Neural progenitor cell (in vitro differentiated cells): ENCODE data around the gene SUGP1. TPM values are rescaled to one million over a fixed set of nuclear protein-coding genes. Genes with fewer than 3 reads are reported as not detected.

Source experiments
- DNase-seq: peaks from one replicate; pipeline ENCODE4 v3.0.0-alpha.2; 2016; ENCODE audit warnings: low spot score
- H2AFZ ChIP-seq: fragments of 200-600 bp; sonication (generic); replicated peaks from 2 replicates; pipeline ENCODE4 v1.6.1; 2016; ENCODE audit warnings: antibody characterized with exemption
- H3F3A ChIP-seq: fragments of 200-600 bp; sonication (generic); 2 replicates; pipeline ENCODE4 v1.6.1; 2016; ENCODE audit warnings: antibody characterized with exemption, low read depth
- H3K27ac ChIP-seq: fragments of 200-600 bp; sonication (generic); 2 replicates; pipeline ENCODE4 v1.5.1; 2016; ENCODE audit warnings: mild to moderate bottlenecking
- H3K27me3 ChIP-seq: fragments of 200-600 bp; sonication (generic); 2 replicates; pipeline ENCODE4 v1.6.1; 2016; ENCODE audit warnings: mild to moderate bottlenecking, moderate library complexity
- H3K36me3 ChIP-seq: fragments of 200-600 bp; sonication (generic); 2 replicates; pipeline ENCODE4 v1.5.1; 2016
- H3K4me1 ChIP-seq: fragments of 200-600 bp; sonication (generic); 2 replicates; pipeline ENCODE4 v1.6.1; 2016; ENCODE audit warnings: mixed run types
- H3K4me2 ChIP-seq: fragments of 200-600 bp; sonication (generic); 2 replicates; pipeline ENCODE4 v1.6.1; 2016
- H3K4me3 ChIP-seq: fragments of 200-600 bp; sonication (generic); 2 replicates; pipeline ENCODE4 v1.5.1; 2016
- H3K79me2 ChIP-seq: fragments of 200-600 bp; sonication (generic); 2 replicates; pipeline ENCODE4 v1.6.1; 2016; ENCODE audit warnings: low read depth
- H3K9ac ChIP-seq: fragments of 200-600 bp; sonication (generic); 2 replicates; pipeline ENCODE4 v1.6.1; 2016
- H3K9me3 ChIP-seq: fragments of 200-600 bp; sonication (generic); 2 replicates; pipeline ENCODE4 v1.5.1; 2016; ENCODE audit warnings: low read depth
- H4K20me1 ChIP-seq: fragments of 200-600 bp; sonication (generic); 2 replicates; pipeline ENCODE4 v1.6.1; 2016; ENCODE audit warnings: low read depth
- H3K27ac Mint-ChIP-seq: 3 replicates; pipeline ENCODE4 v1.8.0; 2021; ENCODE audit warnings: mixed read lengths
- H3K27me3 Mint-ChIP-seq: 2 replicates; pipeline ENCODE4 v1.8.0; 2022; ENCODE audit warnings: low read depth, mild to moderate bottlenecking, inconsistent platforms, moderate library complexity, mixed read lengths; ENCODE audit not compliant: insufficient read depth
- H3K36me3 Mint-ChIP-seq: 3 replicates; pipeline ENCODE4 v1.8.0; 2021; ENCODE audit warnings: mixed read lengths
- H3K4me1 Mint-ChIP-seq: 3 replicates; pipeline ENCODE4 v1.8.0; 2021; ENCODE audit warnings: mixed read lengths
- H3K4me3 Mint-ChIP-seq: 3 replicates; pipeline ENCODE4 v1.8.0; 2021; ENCODE audit warnings: mild to moderate bottlenecking, moderate library complexity, mixed read lengths
- H3K9me3 Mint-ChIP-seq: 3 replicates; pipeline ENCODE4 v1.8.0; 2020; ENCODE audit warnings: mixed read lengths
- EZH2 ChIP-seq: fragments of 200-600 bp; sonication (generic); IDR thresholded peaks from 2 replicates; pipeline ENCODE4 v1.6.1; 2017; ENCODE audit warnings: antibody characterized with exemption, mild to moderate bottlenecking, moderate library complexity
- EZH2phosphoT487 ChIP-seq: fragments of 200-600 bp; sonication (generic); IDR thresholded peaks from 2 replicates; pipeline ENCODE4 v1.6.1; 2017; ENCODE audit warnings: antibody characterized with exemption
- small RNA-seq: library from RNA; depleted of rRNA; stranded (forward); fragments of <200 nt; gene quantifications from one replicate; pipeline ENCODE3, GENCODE V24; 2015
- total RNA-seq: library from RNA; depleted of rRNA; stranded (reverse); fragments of >200 nt; gene quantifications from 2 replicates; pipeline ENCODE4 v1.2.3, GENCODE V29; 2015; ENCODE audit warnings: low replicate concordance
- TF ChIP-seq, protein P1 (sequence below): fragments of 200-600 bp; sonication (generic); IDR thresholded peaks from 2 replicates; pipeline ENCODE4 v1.5.1; 2017; ENCODE audit warnings: antibody characterized with exemption, mild to moderate bottlenecking

SUGP1 gene
- total RNA-seq, 1 donor from 2014 or later = 46.1 TPM

DNA sequence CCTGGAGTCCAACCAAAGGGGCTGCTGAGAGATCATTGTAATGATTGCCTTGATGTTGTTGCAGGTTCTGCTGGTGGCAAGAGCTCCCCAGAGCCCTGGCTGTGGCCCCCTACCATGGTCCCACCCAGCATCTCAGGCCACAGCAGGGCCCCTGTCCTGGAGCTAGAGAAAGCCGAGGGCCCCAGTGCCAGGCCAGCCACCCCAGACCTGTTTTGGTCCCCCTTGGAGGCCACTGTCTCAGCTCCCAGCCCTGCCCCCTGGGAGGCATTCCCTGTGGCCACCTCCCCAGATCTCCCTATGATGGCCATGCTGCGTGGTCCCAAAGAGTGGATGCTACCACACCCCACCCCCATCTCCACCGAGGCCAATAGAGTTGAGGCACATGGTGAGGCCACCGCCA, 93.1 kb downstream of the SUGP1 start:
- no peak overlapping the region for H3K27ac Mint-ChIP-seq
- H3K27me3 ChIP-seq = peaks cover 63% of the 10 kb centered on the region
- no peaks in the 10 kb centered on the region for H3K36me3 ChIP-seq
- no peak overlapping the region for H3K4me2 ChIP-seq
- H3K27me3 Mint-ChIP-seq = peaks cover 26% of the 10 kb centered on the region
- no peaks in the 10 kb centered on the region for H3K36me3 Mint-ChIP-seq
- no peaks in the 10 kb centered on the region for H4K20me1 ChIP-seq
- no peak for DNase-seq
- H3K9ac ChIP-seq = no peak overlapping the region
- H3K79me2 ChIP-seq = no peaks in the 10 kb centered on the region
- no peak overlapping the region for H2AFZ ChIP-seq
- H3K9me3 ChIP-seq = no peaks in the 10 kb centered on the region
- TF ChIP-seq EZH2phosphoT487 = no peak
- TF ChIP-seq EZH2 = no peak
- TF ChIP-seq, protein P1, sequence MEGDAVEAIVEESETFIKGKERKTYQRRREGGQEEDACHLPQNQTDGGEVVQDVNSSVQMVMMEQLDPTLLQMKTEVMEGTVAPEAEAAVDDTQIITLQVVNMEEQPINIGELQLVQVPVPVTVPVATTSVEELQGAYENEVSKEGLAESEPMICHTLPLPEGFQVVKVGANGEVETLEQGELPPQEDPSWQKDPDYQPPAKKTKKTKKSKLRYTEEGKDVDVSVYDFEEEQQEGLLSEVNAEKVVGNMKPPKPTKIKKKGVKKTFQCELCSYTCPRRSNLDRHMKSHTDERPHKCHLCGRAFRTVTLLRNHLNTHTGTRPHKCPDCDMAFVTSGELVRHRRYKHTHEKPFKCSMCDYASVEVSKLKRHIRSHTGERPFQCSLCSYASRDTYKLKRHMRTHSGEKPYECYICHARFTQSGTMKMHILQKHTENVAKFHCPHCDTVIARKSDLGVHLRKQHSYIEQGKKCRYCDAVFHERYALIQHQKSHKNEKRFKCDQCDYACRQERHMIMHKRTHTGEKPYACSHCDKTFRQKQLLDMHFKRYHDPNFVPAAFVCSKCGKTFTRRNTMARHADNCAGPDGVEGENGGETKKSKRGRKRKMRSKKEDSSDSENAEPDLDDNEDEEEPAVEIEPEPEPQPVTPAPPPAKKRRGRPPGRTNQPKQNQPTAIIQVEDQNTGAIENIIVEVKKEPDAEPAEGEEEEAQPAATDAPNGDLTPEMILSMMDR = no peak
- peaks cover 17% of the 10 kb centered on the region for H3F3A ChIP-seq
- H3K4me1 Mint-ChIP-seq = no peaks in the 10 kb centered on the region
- H3K9me3 Mint-ChIP-seq = no peaks in the 10 kb centered on the region
- no peak overlapping the region for H3K27ac ChIP-seq
- H3K4me3 Mint-ChIP-seq = no peak overlapping the region
- no peak overlapping the region for H3K4me3 ChIP-seq
- H3K4me1 ChIP-seq = no peaks in the 10 kb centered on the region

DNA sequence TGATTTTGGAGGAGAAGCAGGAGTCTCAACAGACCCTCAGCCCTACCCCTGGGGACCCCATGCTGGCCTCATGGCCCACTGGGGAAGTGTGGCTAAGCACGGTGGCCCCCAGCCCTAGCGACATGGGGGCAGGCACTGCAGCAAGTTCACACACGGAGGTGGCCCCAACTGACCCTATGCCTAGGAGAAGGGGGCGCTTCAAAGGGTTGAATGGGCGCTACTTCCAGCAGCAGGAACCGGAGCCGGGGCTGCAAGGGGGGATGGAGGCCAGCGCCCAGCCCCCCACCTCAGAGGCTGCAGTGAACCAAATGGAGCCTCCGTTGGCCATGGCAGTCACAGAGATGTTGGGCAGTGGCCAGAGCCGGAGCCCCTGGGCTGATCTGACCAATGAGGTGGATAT, 93.6 kb downstream of the SUGP1 start:
- no peak for DNase-seq
- Mint-ChIP-seq H3K27ac (no peak overlapping the region), H3K36me3 (no peaks in the 10 kb centered on the region), H3K4me3 (no peak overlapping the region), H3K27me3 (peaks cover 26% of the 10 kb centered on the region), H3K4me1 (no peaks in the 10 kb centered on the region), H3K9me3 (no peaks in the 10 kb centered on the region)
- Histone ChIP-seq H3K27ac (no peak overlapping the region), H3K27me3 (peaks cover 62% of the 10 kb centered on the region), H3K36me3 (no peaks in the 10 kb centered on the region), H4K20me1 (no peaks in the 10 kb centered on the region), H2AFZ (no peak overlapping the region), H3K9ac (no peak overlapping the region), H3K4me2 (no peak overlapping the region), H3K4me1 (no peaks in the 10 kb centered on the region), H3K4me3 (no peak overlapping the region), H3K79me2 (no peaks in the 10 kb centered on the region), H3K9me3 (no peaks in the 10 kb centered on the region), H3F3A (peaks cover 17% of the 10 kb centered on the region)
- TF ChIP-seq EZH2 (no peak), EZH2phosphoT487 (no peak)
- TF ChIP-seq, protein P1 = no peak

GRCh38 chr19:19226204-19226603, 94.1 kb downstream of the SUGP1 start:
- Histone ChIP-seq H3K4me1 (no peaks in the 10 kb centered on the region), H4K20me1 (no peaks in the 10 kb centered on the region), H3K79me2 (no peaks in the 10 kb centered on the region), H3K27me3 (peaks cover 57% of the 10 kb centered on the region), H3K4me2 (no peak overlapping the region), H3K9me3 (no peaks in the 10 kb centered on the region), H3K9ac (no peak overlapping the region), H3F3A (peaks cover 17% of the 10 kb centered on the region), H3K27ac (no peak overlapping the region), H3K4me3 (no peak overlapping the region), H2AFZ (no peak overlapping the region), H3K36me3 (no peaks in the 10 kb centered on the region)
- no peak overlapping the region for H3K4me3 Mint-ChIP-seq
- H3K4me1 Mint-ChIP-seq = no peaks in the 10 kb centered on the region
- no peaks in the 10 kb centered on the region for H3K36me3 Mint-ChIP-seq
- TF ChIP-seq EZH2 = no peak
- TF ChIP-seq, protein P1 = no peak
- TF ChIP-seq EZH2phosphoT487 = no peak
- H3K9me3 Mint-ChIP-seq = no peaks in the 10 kb centered on the region
- H3K27ac Mint-ChIP-seq = no peak overlapping the region
- DNase-seq = no peak
- peaks cover 26% of the 10 kb centered on the region for H3K27me3 Mint-ChIP-seq

Small RNA genes lying within 50 kb of the gene (small RNA-seq; reads per million reads assigned to genes)
- not detected for gene RNU6-1028P

Other genes starting within 250 kb of the SUGP1 start
- gene TMEM161A, start 182.0 kb downstream of the SUGP1 start, total RNA-seq = 13.3 and 38.3 TPM in 2 replicates
- 0.15 TPM in 1 of 2 replicates, not detected in the other for gene MEF2B, start 150.2 kb downstream of the SUGP1 start, total RNA-seq
- gene BORCS8, start 128.4 kb downstream of the SUGP1 start, total RNA-seq = 6.3 and 15.1 TPM in 2 replicates
- gene RFXANK, start 128.3 kb downstream of the SUGP1 start, total RNA-seq = 31.2 and 60.9 TPM in 2 replicates
- 7.6 and 9.6 TPM in 2 replicates for gene NR2C2AP, start 117.1 kb downstream of the SUGP1 start, total RNA-seq
- 4.8 and 12.9 TPM in 2 replicates for gene NCAN, start 108.6 kb downstream of the SUGP1 start, total RNA-seq
- 2.6 and 8.3 TPM in 2 replicates for gene TM6SF2, start 47.2 kb downstream of the SUGP1 start, total RNA-seq
- gene MAU2, start 320 bp upstream of the SUGP1 start, total RNA-seq = 35.0 and 47.3 TPM in 2 replicates
- 37.9 and 49.8 TPM in 2 replicates for gene GATAD2A, start 85.2 kb upstream of the SUGP1 start, total RNA-seq
- 4.6 and 7.0 TPM in 2 replicates for gene TSSK6, start 195.0 kb upstream of the SUGP1 start, total RNA-seq
- 78.6 and 108 TPM in 2 replicates for gene NDUFA13, start 195.7 kb upstream of the SUGP1 start, total RNA-seq
- gene YJEFN3, start 208.4 kb upstream of the SUGP1 start, total RNA-seq = 2.6 and 5.1 TPM in 2 replicates
- 1.0 and 3.3 TPM in 2 replicates for gene CILP2, start 217.8 kb upstream of the SUGP1 start, total RNA-seq